CMK (cell line): ENCODE results near the gene PGC.
A peak's percentile ranks its signal among the peaks of the same experiment; 100 is the strongest.
"Not testable (repeated sequence)": the region's sequence is repeated elsewhere in the genome, so short reads cannot be mapped to it uniquely, and the experiment has no call there.

ENCODE experiments used
- DNase-seq: peaks from one replicate; pipeline ENCODE4 v3.0.0-alpha.2; 2010; ENCODE audit warnings: low read depth

PGC gene

DNA sequence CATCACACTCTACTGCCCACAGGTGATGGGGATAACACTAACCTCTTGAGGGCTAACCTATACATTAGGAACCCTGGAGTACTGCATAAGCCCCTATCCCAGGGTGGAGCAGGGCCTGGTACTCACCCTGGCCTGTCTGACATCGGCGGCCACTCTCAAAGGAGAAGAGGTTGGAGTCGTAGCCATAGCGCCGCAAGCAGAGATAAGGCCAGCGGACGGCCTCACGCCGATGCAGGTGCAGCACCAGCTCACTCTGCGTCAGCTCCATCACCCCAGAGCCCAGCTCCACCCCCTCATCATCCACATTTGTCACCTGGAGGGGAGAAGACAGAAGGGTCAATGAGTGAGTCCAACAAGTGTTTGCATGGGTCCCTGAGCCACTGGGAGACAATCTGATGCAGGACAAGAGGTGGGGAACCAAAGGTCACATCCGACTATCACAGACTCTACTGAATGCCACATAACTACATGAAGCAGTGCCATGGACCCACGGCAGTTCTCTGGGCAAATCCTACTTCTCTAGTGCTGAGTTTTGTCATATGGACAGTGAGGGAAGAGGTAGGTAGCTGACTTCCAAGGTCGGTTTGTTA is 28.2 kb upstream of the PGC start:
- no peak for DNase-seq

DNA sequence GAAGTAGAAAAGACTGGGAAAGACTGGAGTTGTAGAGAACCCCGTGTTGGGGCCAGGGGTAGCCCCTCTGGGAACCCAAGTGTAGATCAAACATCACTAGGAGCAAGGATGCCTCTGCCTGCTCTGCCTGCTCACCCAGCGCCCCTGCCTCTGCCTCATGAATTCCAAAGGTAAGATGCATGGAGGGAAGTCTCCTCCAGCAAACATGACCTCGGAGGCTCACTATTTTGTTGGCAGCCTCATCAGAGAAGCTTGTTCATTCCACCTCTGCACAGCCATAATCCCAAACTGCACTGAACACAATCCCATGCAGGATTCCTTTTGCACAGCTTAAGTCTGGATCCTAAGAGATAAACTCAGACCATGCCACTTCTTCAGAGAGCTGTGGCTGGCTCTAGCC is 27.6 kb upstream of the PGC start:
- DNase-seq, result no peak

DNA sequence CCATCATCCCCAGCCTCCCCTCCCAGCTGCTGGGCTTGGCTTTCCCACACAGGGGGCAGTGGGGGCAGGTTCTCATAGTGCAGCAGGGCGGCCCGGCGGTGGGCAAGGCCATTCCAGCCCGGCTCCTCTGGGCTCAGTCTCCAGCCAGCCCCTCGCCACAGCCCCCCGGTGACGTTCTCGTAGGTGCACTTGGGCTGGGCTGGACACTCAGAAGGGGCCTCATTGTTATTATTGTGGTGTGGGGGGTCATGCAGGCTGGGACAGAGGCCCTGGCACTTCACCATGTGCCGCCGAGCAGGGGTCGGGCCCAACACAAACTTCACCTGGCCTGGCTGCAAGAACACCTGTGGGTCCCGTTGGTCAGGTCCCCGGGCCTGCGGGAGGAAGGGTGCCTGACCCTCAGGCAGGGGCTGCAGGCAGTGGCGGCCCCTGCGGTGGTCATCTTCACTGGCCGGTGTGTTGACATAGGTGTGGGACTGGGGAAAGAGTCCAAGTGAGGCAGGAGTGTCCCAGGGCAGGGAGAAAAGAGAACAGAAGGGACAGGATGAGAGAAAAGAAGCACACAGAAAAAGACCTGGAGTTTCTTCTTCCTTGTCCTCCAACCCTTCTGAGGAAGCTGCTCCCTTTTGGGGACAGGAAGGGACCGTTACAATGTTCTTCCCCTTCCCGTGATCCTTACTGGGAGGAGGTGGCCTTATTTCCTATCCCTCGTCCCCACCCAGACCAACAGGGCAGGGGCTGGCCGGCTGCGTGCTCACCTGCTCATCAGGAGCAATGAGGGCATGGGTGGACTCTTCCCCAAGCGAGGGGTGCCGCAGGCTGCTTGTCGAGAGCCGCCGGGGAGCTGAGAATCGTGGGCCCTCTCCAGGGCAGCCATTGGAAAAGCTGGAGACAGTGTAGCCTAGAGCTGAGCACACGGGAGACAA is 24.1 kb upstream of the PGC start:
- DNase-seq, result no peak

DNA sequence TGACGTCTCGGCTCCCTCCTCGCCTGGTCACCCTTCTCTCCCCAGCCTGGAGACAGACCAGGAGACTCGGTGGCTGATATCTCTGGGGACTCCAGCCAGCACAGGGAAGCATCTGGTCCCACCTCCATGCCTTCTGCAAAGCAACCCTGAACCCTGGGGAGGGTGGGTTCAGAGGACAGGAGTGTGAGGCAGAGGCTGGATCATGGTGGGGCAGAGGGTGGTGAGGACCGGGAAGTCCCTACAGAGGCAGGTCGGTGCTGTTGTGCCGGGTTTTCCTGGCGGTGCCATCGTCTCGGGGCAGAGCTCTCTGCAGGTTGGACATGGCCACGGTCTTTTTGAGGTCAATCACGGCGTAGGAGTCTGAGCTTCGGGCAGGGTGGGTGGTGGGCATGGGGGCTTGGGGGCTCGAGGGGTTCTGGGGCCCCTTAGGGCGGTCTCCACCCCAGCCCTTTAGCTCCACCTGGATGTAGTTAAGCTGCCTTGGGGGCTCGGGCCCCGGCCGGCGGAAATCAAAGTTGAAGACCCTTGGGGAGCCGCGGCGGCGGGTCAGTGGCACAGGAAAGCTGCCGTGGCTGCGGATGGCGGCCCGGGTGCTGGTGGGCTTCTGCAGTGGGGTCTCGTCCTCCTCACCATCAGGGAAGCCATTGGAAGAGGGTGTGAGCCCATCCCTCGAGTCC is 23.3 kb upstream of the PGC start:
- DNase-seq, result no peak

DNA sequence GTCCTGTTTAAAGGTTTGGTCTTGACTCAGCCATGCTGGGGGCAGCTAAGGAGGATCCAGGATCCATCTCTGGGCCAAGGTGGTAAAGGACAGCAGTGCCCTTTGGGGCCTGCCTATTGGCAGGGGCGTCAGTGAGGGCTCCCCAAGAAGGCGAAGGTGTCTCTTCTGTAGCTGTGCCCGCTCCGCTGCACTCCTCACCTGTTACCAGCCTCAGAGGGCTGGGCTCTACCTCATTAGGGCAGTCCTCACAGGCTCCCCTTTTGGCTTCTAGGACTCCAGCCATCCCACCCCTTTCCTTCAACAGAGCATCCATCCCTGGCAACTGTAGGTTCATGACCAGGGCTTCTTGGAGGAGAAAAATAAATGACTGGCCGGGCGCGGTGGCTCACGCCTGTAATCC is 22.2 kb upstream of the PGC start:
- no peak for DNase-seq

DNA sequence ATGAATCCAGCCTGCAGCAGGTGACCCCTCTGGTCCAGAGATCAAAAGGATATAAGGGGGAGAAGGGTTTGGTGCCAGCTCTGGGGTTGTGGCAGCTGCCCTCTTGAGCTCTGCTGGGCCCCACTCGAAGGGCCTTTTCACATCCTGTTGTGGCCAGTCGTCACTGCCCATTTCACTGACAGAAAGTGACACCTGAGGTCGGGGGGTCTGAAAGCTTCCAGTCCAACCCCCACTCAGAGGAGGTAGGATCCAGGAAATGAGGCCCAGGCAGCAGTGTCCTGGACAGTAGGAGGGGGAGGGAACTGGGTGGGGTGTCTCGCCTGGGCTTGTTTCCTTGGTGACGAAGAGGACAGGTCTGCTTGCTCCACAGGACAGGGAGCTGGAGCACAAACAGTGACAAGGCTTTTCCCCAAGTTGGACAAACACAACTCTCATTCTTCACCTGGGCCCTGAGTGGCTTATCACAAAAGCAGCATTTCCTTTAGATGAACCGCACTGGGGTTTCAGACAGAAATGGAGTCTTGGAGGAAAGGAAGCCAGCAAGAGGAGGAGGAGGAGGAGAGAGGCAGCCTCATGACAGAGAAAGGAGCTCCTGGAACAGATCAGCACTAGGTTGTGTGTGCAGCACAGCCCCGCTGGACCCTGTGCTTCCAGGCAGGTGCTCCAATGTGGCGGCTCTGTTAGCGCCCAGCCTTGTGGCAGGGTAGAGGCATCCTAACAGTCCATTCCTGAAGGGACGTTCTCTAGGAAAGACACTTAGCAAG is 21.5 kb upstream of the PGC start:
- DNase-seq, result peak; percentile 49

DNA sequence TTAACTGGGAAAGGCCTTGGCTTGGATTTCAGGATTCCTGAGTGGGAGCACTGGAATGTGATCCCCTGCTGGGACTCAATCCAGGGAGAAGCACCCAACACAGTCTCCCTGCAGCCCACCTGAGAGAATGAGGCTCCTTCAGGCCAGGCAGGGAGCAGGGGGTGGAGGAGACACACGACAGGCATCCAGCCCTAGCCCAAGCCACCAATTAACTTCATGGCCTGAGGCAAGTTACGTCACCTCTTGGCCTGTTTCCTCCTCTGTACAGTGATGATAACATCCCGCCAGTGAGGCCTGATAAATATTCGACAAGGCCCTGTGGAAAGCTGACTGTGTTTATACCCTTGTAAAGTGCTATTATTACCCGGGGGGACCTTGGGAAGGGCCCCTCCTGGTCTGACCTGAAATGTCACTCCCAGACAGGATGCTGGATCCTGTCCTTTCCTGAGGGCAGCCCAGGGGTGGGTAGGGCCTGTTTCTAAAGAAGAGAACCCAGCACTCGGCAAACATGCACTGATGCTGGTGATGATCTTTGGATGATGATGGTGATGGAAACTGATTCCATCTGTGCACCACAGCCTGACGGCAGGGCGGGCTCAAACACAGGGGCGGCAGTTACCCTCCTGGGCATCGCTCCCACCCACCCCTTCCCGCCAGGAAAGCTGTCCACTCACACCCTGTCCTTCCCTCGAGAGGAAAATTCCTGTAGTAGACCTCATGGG is 20.1 kb upstream of the PGC start:
- peak; percentile 73 for DNase-seq

DNA sequence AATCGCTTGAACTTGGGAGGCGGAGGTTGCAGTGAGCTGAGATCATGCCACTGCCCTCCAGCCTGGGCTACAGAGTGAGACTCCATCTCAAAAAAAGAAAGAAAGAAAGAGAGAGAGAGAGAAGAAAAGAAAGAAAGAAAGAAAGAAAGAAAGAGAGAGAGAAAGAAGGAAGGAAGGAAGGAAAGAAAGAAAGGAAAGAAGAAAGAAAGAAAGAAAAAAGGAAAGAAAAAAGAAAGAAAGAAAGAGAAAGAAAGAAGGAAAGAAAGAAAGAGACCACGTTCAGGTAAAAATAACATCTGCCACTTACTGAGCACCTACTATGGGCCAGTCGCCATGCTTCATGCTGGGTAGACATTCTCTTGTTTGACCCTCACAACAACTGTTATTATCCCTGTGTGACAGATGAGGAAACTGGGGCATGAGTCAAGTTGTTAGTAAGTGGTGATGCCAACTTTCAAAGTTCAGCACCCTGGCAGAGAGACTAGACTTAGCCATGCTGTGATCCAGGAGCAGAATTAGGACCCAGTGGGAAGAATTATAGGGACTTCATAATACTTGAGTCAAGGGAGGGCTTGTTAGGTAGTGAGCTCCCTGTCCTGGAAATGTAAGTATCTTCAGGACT is 19.0 kb upstream of the PGC start:
- not testable (repeated sequence) for DNase-seq

DNA sequence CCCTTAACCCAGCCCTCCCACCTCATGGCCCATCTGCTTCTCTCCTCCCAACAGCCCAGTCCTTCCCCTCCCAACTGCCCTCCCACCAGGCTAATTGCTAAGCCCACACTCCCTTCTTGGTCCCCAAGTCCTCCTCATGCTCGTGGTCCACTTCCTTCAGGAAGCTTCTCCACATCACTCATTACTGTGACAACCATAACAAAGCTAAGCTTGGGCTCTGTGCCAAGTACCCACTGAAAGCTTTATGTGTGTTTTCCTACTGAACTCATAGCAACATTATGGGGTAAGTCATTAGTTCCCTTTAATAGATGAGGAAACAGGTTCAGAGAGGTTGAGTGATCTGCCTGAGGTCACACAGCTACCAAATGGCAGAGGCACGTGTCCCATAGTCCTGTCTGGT is 16.3 kb upstream of the PGC start:
- no peak for DNase-seq

DNA sequence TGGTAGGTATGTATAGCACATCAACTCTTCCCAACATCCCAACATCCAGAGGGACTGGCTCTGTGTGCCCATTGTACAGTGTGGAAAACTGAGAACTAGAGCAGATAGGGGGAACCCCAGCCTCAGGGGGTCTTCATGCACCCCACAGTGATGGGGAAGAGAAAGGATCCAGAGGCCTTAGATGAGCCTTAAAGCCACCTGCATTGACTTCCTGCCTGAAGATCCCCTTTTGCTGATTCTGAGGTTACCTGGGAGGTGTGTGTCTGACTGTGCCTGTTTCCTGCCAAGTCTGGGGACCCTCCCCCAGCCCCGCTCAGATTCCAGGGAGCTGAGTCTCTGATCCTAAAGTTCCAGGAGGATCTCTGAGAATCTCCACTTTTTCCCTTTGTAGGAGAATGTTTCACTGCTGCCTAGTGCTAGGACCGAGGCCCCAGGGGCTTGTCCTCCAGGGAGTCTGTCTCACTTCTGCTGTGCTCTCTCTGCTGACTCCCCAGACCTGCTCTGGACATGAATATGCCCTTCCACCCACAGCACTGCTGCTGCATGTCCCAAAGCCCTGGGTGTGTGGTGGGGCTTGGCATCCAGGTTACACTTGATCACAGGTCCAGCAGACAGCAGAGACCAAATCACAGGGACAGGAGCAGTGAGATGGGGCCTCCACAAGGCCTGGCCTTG is 12.8 kb upstream of the PGC start:
- DNase-seq, result no peak

DNA sequence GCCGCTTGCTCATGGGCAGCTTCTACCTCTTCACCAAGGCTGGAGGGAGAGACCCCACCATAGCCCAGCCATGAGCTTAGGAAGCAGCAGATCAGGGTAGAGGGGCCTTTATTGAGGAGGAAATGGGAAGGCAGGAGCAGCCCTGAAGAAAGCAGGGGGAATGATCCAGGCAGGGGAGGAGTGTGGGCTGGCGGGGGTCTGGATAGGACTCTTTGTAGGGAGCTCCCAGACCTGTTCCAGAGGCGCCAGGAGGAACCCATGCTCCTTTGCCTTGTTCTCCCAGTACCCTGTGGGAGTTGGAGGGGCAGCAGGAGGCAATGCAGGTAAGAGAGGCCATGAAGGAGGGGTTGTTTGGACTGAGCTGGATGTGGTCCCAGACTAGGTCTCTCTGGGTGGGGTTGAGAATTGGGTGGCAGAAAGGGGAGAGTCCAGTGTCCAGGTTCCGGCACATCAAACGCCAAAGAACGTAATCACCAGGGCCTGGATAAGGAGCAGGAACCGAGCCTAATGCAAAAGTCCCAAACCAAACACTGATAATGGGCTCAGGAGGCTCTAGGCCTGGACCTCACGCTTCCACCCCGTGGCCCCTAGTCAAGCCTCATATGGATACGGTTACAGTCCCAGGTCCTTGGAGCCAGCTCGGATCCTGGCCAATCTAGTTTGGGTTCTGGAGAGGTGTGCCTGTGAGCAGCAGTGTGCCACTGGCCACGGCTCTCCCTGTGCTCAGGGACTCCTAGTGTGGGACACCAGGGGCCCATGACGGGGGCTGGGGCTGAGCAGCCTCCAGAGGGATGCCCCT is 12.1 kb upstream of the PGC start:
- no peak for DNase-seq

DNA sequence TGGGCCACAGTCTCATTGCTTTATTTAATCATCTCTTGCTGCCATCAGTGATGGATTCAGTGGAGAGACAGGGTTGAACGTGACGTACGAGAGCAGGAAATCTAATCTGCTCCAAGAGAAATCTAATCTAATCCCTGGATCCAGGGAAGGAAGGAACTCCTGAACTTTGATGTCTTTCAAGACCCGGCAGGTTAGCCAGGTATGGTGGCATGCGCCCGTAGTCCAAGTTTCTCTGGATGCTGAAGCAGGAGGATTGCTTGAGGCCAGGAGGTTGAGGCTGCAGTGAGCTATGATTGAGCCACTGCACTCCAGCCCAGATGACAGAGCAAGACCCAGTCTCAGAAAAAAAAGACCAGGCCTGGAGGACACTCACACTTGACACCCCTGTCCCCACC is 11.4 kb upstream of the PGC start:
- DNase-seq, result no peak

DNA sequence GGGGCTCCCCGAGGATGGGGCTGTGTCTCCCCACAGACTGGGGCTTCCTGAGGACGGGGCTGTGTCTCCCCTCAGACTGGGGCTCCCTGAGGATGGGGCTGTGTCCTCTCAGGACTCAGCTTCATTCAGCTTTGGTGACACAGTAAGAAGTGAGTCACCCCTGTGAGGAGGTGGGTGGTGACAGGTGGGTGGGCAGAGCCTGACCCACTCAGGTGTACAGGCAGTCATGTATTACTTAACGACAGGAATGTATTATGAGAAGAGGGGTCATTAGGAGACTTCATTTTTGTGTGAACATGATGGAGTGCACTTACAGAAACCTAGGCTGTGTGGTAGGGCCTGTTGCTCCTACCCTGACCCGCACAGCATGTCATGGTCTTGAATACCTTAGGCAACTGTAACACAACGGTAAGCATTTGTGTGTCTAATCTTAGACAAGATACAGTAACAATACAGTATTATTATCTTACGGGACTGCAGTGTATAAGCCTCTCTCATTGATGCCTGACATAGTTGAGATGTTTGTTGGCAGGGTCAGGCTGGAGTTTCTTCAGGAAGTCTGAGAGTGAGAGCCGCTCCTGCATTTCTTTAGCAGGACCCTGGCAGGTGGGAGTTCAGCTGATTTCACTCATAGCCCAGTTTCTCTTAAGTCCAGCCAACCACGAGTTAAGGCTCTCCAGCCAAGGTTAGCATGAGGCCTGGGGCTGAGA is 10.9 kb upstream of the PGC start:
- DNase-seq, result no peak

DNA sequence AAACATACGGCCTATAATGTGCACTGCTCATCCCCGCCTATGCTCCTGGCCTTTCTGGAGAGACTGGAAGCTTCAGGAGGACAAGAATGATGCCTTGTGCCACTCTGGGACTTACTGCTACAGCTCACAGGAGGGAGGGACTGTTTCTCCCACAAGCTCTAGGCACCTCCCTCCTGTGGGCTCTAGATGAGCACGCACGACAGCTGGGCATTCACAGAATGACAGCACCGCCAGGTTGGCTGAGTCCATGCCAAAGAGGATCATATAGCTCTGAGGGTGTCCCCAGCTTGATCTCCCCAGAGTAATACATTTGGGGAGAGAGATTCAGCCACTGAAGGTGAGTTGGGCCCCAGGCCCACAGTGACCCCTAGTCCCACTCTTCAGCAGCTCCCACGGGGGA is 10.1 kb upstream of the PGC start:
- DNase-seq, result no peak

DNA sequence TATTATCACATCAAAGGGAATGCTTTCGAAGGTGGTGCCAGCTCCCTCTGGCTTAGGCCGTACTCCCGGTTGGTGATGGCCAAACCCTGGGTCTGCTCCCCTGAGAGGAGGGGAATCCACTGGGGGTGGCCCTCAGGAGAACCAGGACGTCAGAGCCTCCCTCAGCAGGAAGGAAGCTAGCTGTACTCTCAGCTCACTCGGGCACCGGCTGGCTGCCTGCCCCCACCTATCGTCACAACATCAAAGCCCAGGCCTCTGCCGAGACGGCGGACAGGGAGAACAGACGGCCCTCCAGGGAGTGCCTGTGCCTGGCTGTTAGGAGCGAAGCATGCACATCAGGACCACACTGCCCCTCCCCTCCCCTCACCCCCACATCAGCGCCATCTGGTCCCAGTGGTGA is 9.2 kb upstream of the PGC start:
- no peak for DNase-seq

DNA sequence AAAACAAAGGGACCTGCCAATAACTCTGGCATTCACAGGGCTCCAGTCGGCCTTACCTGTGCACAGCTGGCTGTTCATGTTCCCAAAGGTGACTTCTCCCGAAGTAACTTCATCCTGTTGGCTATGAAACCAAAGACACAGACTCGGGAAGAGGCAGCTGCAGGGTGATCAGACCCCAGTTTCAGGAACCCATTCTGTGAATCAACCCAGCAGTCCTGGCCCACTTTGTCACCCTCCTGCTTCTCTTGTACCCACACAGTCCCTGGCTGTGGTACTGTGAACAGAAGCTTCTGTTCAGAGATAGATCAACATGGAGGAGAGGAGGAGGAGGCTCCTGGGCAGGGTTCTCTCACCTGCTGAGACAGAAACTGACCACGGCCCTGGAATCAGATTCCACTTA is 8.7 kb upstream of the PGC start:
- DNase-seq, result no peak

DNA sequence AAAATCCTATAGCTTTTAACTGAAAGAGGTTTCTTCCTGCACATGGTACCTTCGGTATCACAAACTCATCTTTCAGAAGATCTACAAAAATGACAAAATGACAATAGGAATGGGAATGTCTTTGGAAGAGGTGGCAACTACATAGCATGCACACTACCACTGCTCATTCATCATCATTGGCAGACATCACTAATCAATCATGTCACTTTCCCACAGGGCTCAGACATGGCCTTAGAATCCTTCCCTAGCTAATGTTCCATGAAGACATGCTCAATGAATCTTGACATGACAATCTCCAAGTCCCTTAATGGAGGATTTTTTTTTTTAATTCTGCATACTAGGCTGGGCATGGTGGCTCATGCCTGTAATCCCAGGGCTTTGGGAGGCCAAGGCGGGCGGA is 3.2 kb upstream of the PGC start:
- no peak for DNase-seq

DNA sequence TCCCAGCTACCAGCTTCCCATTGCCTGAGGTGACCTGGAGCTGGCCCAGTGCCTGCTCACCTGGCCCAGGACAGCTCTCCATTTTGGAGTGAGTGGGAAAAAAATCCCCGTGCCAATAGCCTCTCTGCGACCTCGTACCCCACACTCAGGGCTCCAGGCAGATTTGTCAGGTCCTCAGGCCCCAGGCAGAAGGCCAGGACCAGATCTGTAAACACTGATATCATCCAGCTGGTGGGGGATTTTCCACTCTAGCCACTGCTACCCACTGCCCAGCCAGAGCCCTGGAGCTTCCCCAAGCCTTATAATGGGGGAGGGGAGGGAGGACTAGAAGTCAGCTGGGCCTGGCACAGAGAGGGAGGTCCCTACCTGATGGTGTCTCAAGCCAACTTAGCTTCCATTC is 1.3 kb upstream of the PGC start:
- DNase-seq, result no peak

DNA sequence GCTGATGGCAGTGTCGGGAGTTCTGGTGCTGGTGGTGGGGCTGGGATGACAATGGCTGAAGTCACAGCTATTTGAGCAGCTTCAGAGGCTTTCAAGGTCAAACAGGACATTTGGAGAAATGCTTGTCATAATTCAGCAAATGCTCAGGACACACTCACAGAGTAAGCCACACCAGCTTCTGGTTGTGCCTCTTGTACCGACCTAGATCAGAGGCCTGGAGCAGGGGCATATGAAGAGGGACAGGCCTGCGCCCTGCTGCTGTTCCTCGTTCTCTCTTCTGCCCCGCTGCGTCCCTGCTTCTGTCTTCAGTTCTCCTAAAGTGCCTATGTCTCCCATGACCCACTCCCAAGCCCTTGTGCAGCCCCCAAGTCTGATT is 893 bp upstream of the PGC start:
- DNase-seq, result no peak
